M059J (cell line): ENCODE measurements around the gene GGT6. TPM values are rescaled to one million over a fixed set of nuclear protein-coding genes. Genes with fewer than 3 reads are reported as not detected.

Experiments
- total RNA-seq: library from RNA; depleted of rRNA; stranded (reverse); fragments of >200 nt; shearing (Covaris generic); gene quantifications from 2 replicates; pipeline ENCODE4 v1.2.3, GENCODE V29; 2014; rRNA removed

Gene GGT6
- total RNA-seq, 1 experiment from 2014 or later = not detected

Other genes with a start within 250 kb of the GGT6 start
- gene UBE2G1, start 193.9 kb downstream of the GGT6 start, total RNA-seq = 50.2 and 63.0 TPM in 2 replicates
- 0.05 TPM in 1 of 2 replicates, not detected in the other for gene SPNS3, start 126.6 kb downstream of the GGT6 start, total RNA-seq
- 0.52 and 0.54 TPM in 2 replicates for gene SPNS2, start 61.7 kb downstream of the GGT6 start, total RNA-seq
- 26.9 and 45.3 TPM in 2 replicates for gene MYBBP1A, start 5.2 kb downstream of the GGT6 start, total RNA-seq
- gene SMTNL2, start 24.0 kb upstream of the GGT6 start, total RNA-seq = not detected in 2 replicates
- not detected in 2 replicates for gene ALOX15, start 81.1 kb upstream of the GGT6 start, total RNA-seq
- gene PELP1, start 143.6 kb upstream of the GGT6 start, total RNA-seq = 12.5 and 20.8 TPM in 2 replicates
- gene ARRB2, start 150.1 kb upstream of the GGT6 start, total RNA-seq = 12.5 and 15.4 TPM in 2 replicates
- gene MED11, start 170.9 kb upstream of the GGT6 start, total RNA-seq = 15.4 and 18.7 TPM in 2 replicates
- not detected in 2 replicates for gene ZMYND15, start 179.3 kb upstream of the GGT6 start, total RNA-seq
- gene CXCL16, start 179.4 kb upstream of the GGT6 start, total RNA-seq = 2.9 and 5.5 TPM in 2 replicates
- gene TM4SF5, start 211.3 kb upstream of the GGT6 start, total RNA-seq = not detected in 2 replicates
- gene VMO1, start 225.8 kb upstream of the GGT6 start, total RNA-seq = 0.34 TPM in 1 of 2 replicates, not detected in the other
- gene GLTPD2, start 228.4 kb upstream of the GGT6 start, total RNA-seq = not detected in 2 replicates
- gene PSMB6, start 235.6 kb upstream of the GGT6 start, total RNA-seq = 296 and 331 TPM in 2 replicates
- gene PLD2, start 246.6 kb upstream of the GGT6 start, total RNA-seq = 3.7 and 7.5 TPM in 2 replicates